Cerebellar cortex (tissue), 1 donor: Measurements from ENCODE around the gene GRHL1.

Experiments
- DNase-seq: peaks from one replicate; pipeline ENCODE4 v3.0.0-alpha.2; 2015; ENCODE audit warnings: low spot score

Gene GRHL1

DNA sequence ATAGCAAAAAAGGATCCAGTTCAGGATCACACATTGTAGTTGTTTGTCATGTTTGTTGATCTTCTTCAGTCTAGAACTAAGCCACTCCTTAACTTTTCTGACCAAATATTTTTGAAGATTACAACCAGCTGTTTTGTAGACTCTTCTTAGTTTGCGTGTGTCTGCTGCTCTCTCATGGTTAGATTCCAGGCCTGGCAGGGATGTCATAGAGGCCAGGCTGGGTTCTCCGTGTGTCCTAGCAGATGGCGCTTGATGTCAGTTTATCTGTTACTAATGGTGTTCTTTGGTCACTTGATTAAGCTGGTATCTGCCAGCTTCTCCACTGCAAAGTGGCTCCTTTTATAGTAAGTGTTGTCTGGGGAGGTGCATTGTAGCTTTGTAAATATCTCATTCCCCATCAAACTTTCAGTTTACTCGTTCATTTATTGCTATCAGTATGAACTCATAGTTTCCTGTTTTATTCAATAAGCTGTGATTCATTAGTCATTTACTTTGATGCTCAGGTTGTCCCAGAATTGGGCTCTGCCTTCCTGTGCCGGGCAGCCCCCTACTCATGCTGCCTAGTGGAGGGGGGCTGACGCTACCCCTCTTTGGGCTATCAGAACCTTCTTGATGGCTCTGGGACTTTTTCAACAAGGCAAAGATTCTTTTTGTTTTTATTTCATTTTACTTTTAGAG, 42.1 kb downstream of the GRHL1 start:
- peak; percentile 24 for DNase-seq

GRCh38 chr2:9994462-9994861, 43.0 kb downstream of the GRHL1 start:
- no peak for DNase-seq

- DNase-seq, result no peak
Measured at GRCh38 chr2:9995059-9995458, 43.6 kb downstream of the GRHL1 start.

DNA sequence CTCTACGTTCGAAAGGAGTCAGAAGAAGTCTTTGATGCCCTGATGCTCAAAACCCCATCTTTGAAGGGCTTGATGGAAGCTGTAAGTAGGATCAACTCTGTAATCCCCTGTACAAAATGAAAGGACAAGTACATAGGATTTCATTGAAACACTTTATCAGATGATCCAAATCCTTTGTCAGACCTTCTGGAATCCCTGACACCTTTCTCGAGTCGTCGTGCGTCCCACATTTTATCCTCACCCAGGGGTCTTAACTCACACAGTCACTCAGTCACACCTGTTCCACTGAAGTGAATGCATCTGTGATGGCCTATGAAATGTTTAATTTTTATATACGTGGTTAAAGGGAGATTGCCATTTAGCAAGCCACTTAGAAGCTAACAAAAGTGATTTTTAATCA, 44.8 kb downstream of the GRHL1 start:
- no peak for DNase-seq

GRCh38 chr2:9997936-9998335, 46.4 kb downstream of the GRHL1 start:
- no peak for DNase-seq

DNA sequence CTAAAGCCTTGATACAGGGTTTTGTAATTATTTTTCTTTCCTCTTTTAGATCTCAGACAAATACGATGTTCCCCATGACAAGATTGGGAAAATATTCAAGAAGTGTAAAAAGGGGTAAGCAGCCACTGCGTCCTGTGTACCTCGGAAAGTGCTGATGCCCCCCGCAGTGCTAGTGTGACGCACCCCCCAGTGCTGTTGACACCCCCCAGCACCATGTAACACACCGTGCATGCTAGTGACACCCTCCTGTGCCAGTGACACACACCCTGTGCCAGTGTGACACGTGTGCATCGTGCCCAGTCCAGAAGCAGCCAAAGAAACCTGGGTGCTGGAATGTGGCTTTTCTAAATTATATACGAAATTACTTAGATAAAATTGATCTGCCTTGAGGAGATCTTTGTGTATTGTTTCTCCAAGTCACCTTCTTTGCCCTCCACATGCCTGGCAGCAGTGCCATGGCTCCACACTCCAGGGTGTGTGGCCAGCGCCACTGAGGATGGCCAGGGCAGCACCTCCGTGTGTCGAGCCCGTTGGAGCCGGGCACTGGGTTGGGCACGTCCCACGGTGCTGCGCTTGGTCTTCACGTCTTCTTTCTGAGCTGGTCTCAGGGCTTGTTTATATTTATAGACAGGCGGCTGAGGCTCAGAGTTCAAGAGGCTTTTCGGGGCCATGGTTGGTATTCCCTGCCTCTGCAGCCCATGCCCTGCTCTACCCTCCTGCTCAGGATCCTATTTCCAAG, 47.6 kb downstream of the GRHL1 start:
- no peak for DNase-seq

GRCh38 chr2:9999693-10000092, 48.2 kb downstream of the GRHL1 start:
- no peak for DNase-seq

GRCh38 chr2:10000541-10000940, 49.0 kb downstream of the GRHL1 start:
- DNase-seq, result no peak

- no peak for DNase-seq
Measured at GRCh38 chr2:10001586-10001985, 50.1 kb downstream of the GRHL1 start.

- no peak for DNase-seq
Measured at GRCh38 chr2:10002109-10002508, 50.6 kb downstream of the GRHL1 start.

- no peak for DNase-seq
Measured at GRCh38 chr2:10002681-10003080, 51.2 kb downstream of the GRHL1 start.

DNA sequence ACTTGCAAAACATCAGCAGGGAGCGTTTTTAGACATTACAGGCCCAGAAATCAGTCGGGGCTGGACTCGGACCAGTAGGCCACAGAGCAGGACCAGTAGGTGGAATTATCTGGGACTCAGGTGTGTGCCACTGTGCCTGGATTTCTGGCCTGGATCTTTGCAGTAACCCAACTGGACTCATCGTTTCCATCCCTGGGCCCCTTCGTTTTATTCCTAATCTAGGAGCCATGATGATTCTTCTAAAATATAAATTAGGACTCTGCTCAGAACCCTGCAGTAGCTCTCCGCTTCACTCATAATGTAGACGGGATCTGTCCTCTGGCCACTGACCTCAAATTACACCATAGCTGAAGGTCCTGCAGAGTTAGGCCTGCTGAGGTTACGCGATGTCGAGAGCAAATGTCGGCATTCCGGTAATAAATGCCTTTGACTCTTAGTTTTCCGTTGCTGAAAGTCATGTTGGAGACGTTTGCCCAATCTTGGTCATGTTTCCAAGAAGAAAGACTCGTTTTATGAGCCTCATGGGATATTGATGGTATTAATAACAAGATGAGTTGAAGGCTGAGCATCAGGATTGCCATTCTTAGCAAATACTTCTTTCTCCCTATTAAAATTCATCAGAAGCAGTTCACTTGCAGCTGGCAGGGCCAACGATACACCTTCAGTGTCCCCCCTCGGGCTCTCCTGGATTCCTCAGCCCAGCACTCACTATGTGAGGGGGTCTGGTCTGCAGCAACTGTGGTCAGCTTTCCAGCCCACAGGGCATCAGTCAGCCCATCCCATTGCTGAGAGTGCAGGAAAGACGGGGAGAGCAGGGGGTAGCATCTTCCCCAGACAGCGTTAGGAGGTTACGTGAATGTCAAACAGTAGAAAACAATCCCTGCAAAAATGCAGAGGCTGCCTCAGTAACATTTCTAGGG, 52.0 kb downstream of the GRHL1 start:
- no peak for DNase-seq

DNA sequence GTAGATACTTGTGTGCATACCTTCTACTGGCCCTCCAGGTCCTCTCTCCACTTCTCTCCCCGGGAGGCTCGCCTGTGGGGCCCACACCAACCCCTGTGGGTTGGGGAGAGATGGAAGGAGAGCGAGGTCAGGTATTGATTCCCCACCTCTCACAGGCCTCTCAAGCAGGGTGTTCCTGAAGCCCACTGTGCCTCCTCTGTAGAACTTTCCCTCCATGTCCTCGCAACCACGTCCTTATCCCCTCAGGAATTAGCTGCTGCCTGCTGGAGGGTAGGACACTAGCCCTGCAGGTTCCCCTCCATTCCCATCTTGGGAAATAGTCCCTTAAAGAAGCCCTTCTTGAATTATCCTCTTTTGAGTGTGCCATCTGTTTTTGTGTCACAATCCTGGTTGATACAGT, 52.9 kb downstream of the GRHL1 start:
- no peak for DNase-seq

- no peak for DNase-seq
Measured at GRCh38 chr2:10004836-10005235, 53.3 kb downstream of the GRHL1 start.

- DNase-seq, result no peak
Measured at GRCh38 chr2:10005461-10006235, 54.2 kb downstream of the GRHL1 start.

GRCh38 chr2:10006236-10007161, 55.0 kb downstream of the GRHL1 start:
- peak; percentile 61 for DNase-seq

GRCh38 chr2:10007435-10007834, 55.9 kb downstream of the GRHL1 start:
- no peak for DNase-seq

DNA sequence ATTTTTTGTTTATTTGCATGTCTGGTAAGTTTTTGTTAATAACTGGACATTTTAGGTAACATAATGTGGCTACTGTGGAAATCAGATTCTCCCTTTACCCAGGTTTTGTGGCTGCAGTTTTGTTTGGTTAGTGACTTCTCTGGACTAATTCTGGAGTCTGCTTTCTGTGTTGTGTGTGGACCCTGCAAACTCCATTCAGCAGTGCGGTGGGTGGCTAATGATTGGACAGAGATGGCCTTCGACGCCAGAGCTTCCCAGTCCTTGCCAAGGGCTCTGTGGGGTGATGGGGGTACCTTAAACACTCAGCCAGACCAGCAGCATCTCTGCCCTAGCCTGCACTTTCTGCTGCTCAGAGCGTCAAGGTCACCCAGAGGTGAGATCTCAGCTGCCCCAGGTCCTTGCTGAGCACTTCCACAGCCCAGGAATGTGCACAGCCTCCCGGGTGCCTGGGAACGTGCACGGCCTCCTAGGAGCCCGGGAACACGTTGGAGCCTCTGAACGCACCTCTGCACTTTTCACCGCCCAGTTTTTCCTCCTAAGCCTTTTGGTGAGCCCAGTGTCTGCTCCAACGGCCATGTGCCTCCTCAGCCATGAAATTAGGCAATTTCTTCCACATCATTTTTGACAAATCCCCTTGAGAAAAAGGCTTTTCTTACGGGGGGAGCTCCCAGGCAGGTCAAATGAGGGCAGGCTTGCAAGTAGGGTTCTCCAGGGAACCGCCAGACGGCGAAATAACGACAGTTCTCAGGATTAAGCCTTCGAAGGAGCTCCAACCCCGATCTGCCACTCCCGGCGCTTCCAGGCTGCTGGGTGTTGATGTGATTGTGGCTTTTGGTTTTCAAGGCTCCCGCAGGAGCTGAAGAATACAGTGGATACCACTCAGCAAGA, 56.7 kb downstream of the GRHL1 start:
- no peak for DNase-seq

DNA sequence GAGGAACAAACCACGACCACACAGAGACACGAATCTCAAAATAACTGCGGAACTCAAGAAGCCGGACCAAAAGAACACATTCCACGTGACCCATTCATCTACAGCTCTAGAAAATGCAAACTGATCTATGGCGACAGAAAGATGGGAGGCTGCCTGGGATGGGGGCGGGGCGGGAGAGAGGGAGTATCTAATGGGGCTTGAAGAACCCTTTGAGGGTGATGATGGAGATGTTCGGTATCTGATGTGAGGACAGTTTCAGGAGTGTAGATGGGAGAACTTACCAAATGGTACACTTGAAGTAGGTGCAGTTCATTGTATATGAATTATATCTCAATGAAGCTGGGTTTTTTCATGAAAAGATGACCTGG, 57.3 kb downstream of the GRHL1 start:
- no peak for DNase-seq

DNA sequence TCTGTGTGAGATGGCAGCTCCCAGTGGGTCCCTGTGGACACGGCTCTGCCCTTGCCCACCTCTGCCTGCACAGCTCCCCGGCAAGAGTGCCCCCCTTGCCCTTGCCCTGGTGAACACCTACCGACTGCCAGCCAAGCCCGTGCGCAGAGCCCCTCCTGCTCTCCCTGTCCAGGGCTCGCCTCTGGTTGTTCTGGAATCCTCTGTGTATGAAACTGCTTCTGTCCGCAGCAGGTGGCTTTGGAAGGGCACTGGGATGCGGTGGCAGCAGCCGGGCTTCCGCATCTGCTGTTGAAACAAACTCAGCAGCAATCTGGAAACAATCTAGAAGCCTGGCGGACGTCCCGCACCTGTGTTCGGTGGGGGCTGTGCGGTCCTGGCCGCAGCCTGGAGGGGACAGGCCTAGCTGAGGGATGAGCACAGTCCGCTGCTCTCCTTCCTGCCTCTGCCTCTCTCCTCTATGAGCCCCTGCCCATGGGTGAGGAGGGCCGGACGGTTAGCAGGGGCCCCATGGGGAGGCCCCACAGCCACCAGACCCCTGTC, 57.8 kb downstream of the GRHL1 start:
- no peak for DNase-seq
